Right lobe of liver (tissue), 4 donors: Measurements from ENCODE around the gene SMIM38.

Experiments
- POLR2A ChIP-seq: fragments of 450-650 bp; IDR thresholded peaks from one replicate; pipeline ENCODE4 v1.6.1; 2017; ENCODE audit warnings: antibody characterized with exemption, mild to moderate bottlenecking
- TF ChIP-seq, protein P1 (sequence below), 4 donors: fragments of 200-600 bp in 3 of 4; fragments of 450-650 bp in 1 of 4; IDR thresholded peaks; one replicate each; pipeline versions ENCODE4 v1.5.1 to v1.8.0; 2016 to 2022; ENCODE audit warnings: antibody characterized with exemption in 4 of 4, mild to moderate bottlenecking in 2 of 4
- donor health status: DM: no; HTN: no; CAD: no.
- donor health status: DM: no; HTN: no; CAD: no.
- donor health status: DM: no; HTN: yes; CAD: no.

GRCh38 chr11:69132301-69132670 lies 23.4 kb upstream of the SMIM38 start:
- TF ChIP-seq, protein P1, sequence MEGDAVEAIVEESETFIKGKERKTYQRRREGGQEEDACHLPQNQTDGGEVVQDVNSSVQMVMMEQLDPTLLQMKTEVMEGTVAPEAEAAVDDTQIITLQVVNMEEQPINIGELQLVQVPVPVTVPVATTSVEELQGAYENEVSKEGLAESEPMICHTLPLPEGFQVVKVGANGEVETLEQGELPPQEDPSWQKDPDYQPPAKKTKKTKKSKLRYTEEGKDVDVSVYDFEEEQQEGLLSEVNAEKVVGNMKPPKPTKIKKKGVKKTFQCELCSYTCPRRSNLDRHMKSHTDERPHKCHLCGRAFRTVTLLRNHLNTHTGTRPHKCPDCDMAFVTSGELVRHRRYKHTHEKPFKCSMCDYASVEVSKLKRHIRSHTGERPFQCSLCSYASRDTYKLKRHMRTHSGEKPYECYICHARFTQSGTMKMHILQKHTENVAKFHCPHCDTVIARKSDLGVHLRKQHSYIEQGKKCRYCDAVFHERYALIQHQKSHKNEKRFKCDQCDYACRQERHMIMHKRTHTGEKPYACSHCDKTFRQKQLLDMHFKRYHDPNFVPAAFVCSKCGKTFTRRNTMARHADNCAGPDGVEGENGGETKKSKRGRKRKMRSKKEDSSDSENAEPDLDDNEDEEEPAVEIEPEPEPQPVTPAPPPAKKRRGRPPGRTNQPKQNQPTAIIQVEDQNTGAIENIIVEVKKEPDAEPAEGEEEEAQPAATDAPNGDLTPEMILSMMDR (IDR thresholded peaks at IDR 0.05): no peak
- no peak for TF ChIP-seq POLR2A
